ENCODE results near the gene MALAT1. TPM values are rescaled to one million over a fixed set of nuclear protein-coding genes. Genes with fewer than 3 reads are reported as not detected.

MALAT1 gene
- total RNA-seq, 1 donor from 2014 or later, result 1,362 TPM

GRCh38 chr11:65491163-65491465, 7.7 kb upstream of the MALAT1 start:
- TF ChIP-seq, protein P1, sequence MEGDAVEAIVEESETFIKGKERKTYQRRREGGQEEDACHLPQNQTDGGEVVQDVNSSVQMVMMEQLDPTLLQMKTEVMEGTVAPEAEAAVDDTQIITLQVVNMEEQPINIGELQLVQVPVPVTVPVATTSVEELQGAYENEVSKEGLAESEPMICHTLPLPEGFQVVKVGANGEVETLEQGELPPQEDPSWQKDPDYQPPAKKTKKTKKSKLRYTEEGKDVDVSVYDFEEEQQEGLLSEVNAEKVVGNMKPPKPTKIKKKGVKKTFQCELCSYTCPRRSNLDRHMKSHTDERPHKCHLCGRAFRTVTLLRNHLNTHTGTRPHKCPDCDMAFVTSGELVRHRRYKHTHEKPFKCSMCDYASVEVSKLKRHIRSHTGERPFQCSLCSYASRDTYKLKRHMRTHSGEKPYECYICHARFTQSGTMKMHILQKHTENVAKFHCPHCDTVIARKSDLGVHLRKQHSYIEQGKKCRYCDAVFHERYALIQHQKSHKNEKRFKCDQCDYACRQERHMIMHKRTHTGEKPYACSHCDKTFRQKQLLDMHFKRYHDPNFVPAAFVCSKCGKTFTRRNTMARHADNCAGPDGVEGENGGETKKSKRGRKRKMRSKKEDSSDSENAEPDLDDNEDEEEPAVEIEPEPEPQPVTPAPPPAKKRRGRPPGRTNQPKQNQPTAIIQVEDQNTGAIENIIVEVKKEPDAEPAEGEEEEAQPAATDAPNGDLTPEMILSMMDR (conservative IDR thresholded peaks at IDR 0.05; ENCODE audit: low read depth, low read length), result no peak
- H3K4me3 ChIP-seq (ENCODE audit: low read depth, low read length), result no peak overlapping the region
- DNase-seq (ENCODE audit: low read depth), result no peak

DNA sequence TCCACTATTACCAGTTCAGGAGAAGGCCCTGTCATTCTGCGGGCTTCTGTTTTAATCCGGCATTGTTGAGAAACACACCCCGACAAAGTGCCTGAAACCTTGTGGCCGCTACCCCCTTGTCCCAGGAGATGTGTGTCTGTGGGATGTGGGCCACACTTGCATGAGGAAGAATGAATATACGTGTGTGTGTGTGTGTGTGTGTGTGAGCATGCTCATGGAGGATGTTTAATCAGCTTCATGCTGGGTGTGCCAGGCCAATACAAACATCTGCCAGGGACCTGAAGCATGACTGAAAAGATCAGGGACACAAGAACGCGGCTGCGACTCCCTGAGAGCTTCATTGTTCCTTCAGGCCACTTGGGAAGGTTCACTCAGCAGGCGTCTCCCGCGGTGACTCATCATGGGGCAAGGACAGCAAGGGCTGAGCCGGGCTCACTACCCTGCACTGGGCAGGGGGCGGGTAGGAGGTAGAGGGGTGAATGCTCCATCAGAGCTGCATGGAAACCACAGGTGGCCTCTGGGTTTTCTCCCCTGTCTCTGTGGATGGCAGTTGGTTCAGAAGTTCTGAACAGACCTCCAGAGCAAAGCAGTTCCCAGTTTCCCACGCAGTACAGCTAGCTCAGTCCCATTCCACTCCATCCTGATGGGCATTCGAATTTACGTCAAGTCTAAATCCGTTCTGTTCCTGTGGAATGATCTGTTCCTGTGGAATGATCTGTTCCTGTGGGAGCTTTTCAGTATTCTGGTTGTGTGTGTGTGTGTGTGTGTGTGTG, 7.0 kb upstream of the MALAT1 start:
- DNase-seq (ENCODE audit: low read depth), result peak; percentile 79
- H3K4me3 ChIP-seq (ENCODE audit: low read depth, low read length), result peak overlapping the region; percentile 7
- TF ChIP-seq, protein P1 (conservative IDR thresholded peaks at IDR 0.05; ENCODE audit: low read depth, low read length), result no peak

DNA sequence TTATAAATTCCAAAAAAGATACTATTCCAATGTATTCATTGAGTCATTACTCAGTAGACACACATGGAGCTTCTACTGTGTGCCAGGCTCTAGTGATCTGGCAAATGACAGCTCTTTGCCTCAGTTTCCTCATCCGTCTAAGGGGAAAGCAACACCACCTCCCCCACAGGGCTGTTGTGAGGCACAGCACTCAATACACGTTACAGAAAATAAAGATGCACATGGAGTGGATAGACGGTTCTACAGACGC, 6.5 kb upstream of the MALAT1 start:
- H3K4me3 ChIP-seq (ENCODE audit: low read depth, low read length), result peak overlapping the region; percentile 10
- TF ChIP-seq, protein P1 (conservative IDR thresholded peaks at IDR 0.05; ENCODE audit: low read depth, low read length), result no peak
- no peak for DNase-seq (ENCODE audit: low read depth)

- DNase-seq (ENCODE audit: low read depth), result no peak
- TF ChIP-seq, protein P1 (conservative IDR thresholded peaks at IDR 0.05; ENCODE audit: low read depth, low read length), result no peak
- H3K4me3 ChIP-seq (ENCODE audit: low read depth, low read length), result peak overlapping the region; percentile 19
These were observed 6.0 kb upstream of the MALAT1 start for GRCh38 chr11:65492637-65493366.

GRCh38 chr11:65493367-65494176, 5.3 kb upstream of the MALAT1 start:
- TF ChIP-seq, protein P1 (conservative IDR thresholded peaks at IDR 0.05; ENCODE audit: low read depth, low read length), result no peak
- peak; percentile 84 for DNase-seq (ENCODE audit: low read depth)
- peak overlapping the region; percentile 19 for H3K4me3 ChIP-seq (ENCODE audit: low read depth, low read length)

DNA sequence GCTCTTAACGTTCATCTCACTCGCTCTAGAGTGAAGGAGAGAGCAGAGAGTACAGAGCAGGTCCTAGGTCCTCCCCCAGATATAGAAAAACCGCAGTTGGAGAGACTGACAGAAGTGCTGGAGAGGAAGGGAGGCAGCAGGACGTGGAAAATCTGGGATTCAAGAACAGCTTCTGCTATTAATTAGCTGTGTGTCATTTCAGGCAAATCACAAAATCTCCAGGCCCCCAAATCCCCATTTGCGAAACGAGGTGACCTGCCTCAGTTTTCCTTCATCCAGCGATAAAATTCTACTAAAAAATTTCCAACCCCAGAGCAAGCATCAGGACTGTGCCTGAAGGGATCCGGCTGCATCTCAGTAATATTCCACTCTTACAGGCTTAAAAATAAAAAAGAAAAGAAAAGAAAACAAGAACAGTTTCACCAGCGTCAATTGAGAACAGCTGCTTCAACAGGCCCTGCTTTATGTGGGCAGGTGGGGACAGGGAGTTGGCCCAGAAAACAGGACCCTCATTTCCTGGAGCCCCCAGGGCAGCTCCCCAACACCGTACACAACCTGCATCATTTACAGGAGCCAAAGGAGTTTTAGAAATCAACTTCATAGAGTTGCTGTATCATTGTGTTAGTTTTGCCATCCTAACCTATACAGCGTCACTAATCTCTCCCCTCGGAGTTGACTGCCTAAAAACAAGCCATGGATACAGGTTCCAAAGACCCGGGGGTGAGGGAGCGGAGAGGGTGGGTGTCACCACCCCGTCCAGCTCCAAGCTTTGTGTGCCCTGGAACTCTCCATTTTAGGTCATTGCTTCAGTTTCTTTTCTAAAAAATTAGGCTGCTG, 2.3 kb upstream of the MALAT1 start:
- H3K4me3 ChIP-seq (ENCODE audit: low read depth, low read length), result peak overlapping the region; percentile 39
- DNase-seq (ENCODE audit: low read depth), result no peak
- TF ChIP-seq, protein P1 (conservative IDR thresholded peaks at IDR 0.05; ENCODE audit: low read depth, low read length), result no peak

Data from epithelial cell of proximal tubule (primary cell).